ENCODE measurements around the gene MYO18B.

MYO18B gene

GRCh38 chr22:25987948-25988347 is 246.0 kb downstream of the MYO18B start:
- no peak for TF ChIP-seq CTCF (IDR thresholded peaks at IDR 0.05; ENCODE audit: low read length, missing control alignments)

GRCh38 chr22:25990940-25991339 is 249.0 kb downstream of the MYO18B start:
- H3K4me3 ChIP-seq (replicated peaks; ENCODE audit: low read depth, low read length): no peak overlapping the region
- no peak for TF ChIP-seq CTCF (IDR thresholded peaks at IDR 0.05; ENCODE audit: low read length, missing control alignments)
- no peak for DNase-seq (ENCODE audit: low read depth)

More at GRCh38 chr22:25987948-25988347, 246.0 kb downstream of the MYO18B start:
- H3K4me3 ChIP-seq (replicated peaks; ENCODE audit: low read depth, low read length): no peak overlapping the region
- no peak for DNase-seq (ENCODE audit: low read depth)

GRCh38 chr22:25992331-25992730 is 250.3 kb downstream of the MYO18B start:
- TF ChIP-seq CTCF (IDR thresholded peaks at IDR 0.05; ENCODE audit: low read length, missing control alignments): no peak
- no peak for DNase-seq (ENCODE audit: low read depth)
- H3K4me3 ChIP-seq (replicated peaks; ENCODE audit: low read depth, low read length): no peak overlapping the region

GRCh38 chr22:25996669-25997068 is 254.7 kb downstream of the MYO18B start:
- H3K4me3 ChIP-seq (replicated peaks; ENCODE audit: low read depth, low read length): no peak overlapping the region
- no peak for DNase-seq (ENCODE audit: low read depth)
- TF ChIP-seq CTCF (IDR thresholded peaks at IDR 0.05; ENCODE audit: low read length, missing control alignments): no peak

- TF ChIP-seq CTCF (IDR thresholded peaks at IDR 0.05; ENCODE audit: low read length, missing control alignments): no peak
- DNase-seq (ENCODE audit: low read depth): no peak
- H3K4me3 ChIP-seq (replicated peaks; ENCODE audit: low read depth, low read length): no peak overlapping the region
These were observed 256.1 kb downstream of the MYO18B start for GRCh38 chr22:25997886-25998775.

- TF ChIP-seq CTCF (IDR thresholded peaks at IDR 0.05; ENCODE audit: low read length, missing control alignments): no peak
- no peak for DNase-seq (ENCODE audit: low read depth)
- no peak overlapping the region for H3K4me3 ChIP-seq (replicated peaks; ENCODE audit: low read depth, low read length)
These were observed 260.5 kb downstream of the MYO18B start for GRCh38 chr22:26002456-26002855.

GRCh38 chr22:26004477-26004876 is 262.5 kb downstream of the MYO18B start:
- DNase-seq (ENCODE audit: low read depth): no peak
- no peak for TF ChIP-seq CTCF (IDR thresholded peaks at IDR 0.05; ENCODE audit: low read length, missing control alignments)
- no peak overlapping the region for H3K4me3 ChIP-seq (replicated peaks; ENCODE audit: low read depth, low read length)

All from fibroblast of pulmonary artery (primary cell).